BE2C (cell line): Measurements from ENCODE around the gene OGFOD2.
"Not testable (repeated sequence)": the region's sequence is repeated elsewhere in the genome, so short reads cannot be mapped to it uniquely, and the experiment has no call there.

Experiments
- DNase-seq: peaks from one replicate; pipeline ENCODE4 v3.0.0-alpha.2; 2020
- H3K27me3 ChIP-seq: fragments of 250-450 bp; sonication (Bioruptor Pico); 2 replicates; pipeline ENCODE4 v1.5.1; 2020; ENCODE audit warnings: mild to moderate bottlenecking
- H3K36me3 ChIP-seq: fragments of 250-450 bp; sonication (Bioruptor Pico); 2 replicates; pipeline ENCODE4 v1.5.1; 2020; ENCODE audit warnings: mild to moderate bottlenecking
- H3K4me1 ChIP-seq: fragments of 250-450 bp; sonication (Bioruptor Pico); 2 replicates; pipeline ENCODE4 v1.5.1; 2020
- H3K4me3 ChIP-seq: 2 replicates; pipeline ENCODE4 v1.5.1; 2011; ENCODE audit warnings: low read depth, low read length
- H3K9me3 ChIP-seq: fragments of 250-450 bp; sonication (Bioruptor Pico); 2 replicates; pipeline ENCODE4 v1.5.1; 2020
- TF ChIP-seq, protein P1 (sequence below): IDR thresholded peaks from 2 replicates; pipeline ENCODE4 v1.5.1; 2012; ENCODE audit warnings: mild to moderate bottlenecking, low read depth, low read length

OGFOD2 gene

DNA sequence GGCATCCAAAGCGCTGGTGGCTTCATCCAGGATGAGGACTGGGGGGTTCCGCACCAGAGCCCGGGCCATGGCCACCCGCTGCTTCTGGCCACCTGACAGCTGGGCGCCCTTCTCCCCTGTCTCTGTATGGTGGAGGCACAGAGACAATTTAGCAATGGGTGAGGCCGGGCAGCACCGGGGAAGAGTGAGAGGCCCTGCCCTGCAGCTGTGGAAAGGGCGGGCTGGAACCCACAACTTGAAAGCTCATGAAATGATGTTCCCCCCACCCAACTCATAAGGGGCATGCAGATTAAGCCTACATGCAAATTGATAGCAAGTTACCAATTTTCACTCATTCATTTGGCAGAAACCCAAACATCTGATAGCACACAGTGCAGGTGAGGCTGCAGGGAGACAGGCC, 42.8 kb upstream of the OGFOD2 start:
- Histone ChIP-seq H3K27me3 (no peaks in the 10 kb centered on the region), H3K4me3 (no peak overlapping the region), H3K4me1 (no peaks in the 10 kb centered on the region), H3K9me3 (no peaks in the 10 kb centered on the region), H3K36me3 (no peaks in the 10 kb centered on the region)
- TF ChIP-seq, protein P1, sequence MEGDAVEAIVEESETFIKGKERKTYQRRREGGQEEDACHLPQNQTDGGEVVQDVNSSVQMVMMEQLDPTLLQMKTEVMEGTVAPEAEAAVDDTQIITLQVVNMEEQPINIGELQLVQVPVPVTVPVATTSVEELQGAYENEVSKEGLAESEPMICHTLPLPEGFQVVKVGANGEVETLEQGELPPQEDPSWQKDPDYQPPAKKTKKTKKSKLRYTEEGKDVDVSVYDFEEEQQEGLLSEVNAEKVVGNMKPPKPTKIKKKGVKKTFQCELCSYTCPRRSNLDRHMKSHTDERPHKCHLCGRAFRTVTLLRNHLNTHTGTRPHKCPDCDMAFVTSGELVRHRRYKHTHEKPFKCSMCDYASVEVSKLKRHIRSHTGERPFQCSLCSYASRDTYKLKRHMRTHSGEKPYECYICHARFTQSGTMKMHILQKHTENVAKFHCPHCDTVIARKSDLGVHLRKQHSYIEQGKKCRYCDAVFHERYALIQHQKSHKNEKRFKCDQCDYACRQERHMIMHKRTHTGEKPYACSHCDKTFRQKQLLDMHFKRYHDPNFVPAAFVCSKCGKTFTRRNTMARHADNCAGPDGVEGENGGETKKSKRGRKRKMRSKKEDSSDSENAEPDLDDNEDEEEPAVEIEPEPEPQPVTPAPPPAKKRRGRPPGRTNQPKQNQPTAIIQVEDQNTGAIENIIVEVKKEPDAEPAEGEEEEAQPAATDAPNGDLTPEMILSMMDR: no peak
- DNase-seq: no peak

DNA sequence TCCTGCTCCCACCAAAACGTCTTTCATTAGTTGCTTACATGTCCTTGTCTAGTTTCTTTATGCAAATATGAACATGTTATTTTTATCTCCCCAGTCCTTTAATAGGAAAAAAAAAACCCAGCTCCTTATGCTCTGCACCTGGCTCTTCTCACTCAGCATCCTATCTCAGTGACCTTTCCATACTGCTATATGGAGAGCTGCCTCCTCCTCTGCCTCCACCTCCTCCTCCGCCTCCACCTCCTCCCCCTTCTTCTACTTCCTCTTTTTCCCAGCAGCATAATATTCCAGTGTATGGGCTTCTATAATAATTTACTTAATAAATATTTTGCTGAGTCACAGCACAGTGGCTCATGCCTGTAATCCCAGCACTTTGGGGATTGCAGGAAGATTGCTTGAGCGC, 40.3 kb upstream of the OGFOD2 start:
- Histone ChIP-seq H3K4me1 (no peaks in the 10 kb centered on the region), H3K36me3 (no peaks in the 10 kb centered on the region), H3K27me3 (no peaks in the 10 kb centered on the region), H3K4me3 (no peak overlapping the region), H3K9me3 (no peaks in the 10 kb centered on the region)
- TF ChIP-seq, protein P1: no peak
- DNase-seq: no peak

DNA sequence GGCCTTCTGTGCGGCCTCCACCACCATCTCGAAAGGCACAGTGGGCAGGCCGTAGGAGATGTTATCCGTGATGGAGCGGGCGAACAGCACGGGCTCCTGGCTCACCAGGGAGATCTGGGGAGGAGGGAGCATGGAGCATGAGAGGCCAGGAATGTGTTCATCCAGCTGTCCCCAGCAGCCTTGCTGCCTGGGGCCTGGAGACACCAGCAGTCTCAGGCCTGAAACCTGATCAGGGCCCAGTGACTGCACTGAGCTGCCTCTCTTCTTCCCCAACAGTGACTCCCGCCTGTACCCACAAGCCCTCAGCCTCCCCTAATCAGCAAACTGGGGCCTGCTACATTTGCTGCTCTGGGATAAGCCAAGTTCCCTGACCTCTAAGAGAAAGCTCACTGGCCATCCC, 39.7 kb upstream of the OGFOD2 start:
- H3K36me3 ChIP-seq: no peaks in the 10 kb centered on the region
- H3K4me1 ChIP-seq: no peaks in the 10 kb centered on the region
- no peak overlapping the region for H3K4me3 ChIP-seq
- TF ChIP-seq, protein P1: no peak
- DNase-seq: no peak
- H3K27me3 ChIP-seq: no peaks in the 10 kb centered on the region
- no peaks in the 10 kb centered on the region for H3K9me3 ChIP-seq

DNA sequence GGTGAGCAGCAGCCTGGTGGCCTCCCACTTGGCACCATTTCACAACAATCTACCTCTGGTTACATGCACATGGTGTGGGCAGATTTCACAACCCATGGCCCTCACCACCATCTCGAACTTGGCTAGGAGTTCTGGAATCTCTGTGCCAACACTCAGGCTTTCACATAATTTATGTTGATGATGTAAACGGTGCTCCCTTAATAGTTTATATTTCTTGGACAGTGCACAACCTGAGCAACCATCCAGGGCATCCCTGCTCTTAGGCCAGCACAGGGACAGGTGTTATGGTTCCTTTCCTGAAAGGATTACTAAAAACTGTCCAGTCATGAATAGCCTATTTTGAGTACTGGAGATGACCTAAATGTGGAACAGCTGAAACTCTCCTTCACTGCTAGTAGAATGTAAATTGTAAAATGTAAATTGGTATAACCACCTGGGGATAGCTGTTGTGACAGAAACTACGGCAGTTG, 37.4 kb upstream of the OGFOD2 start:
- H3K27me3 ChIP-seq: no peaks in the 10 kb centered on the region
- H3K9me3 ChIP-seq: no peaks in the 10 kb centered on the region
- TF ChIP-seq, protein P1: no peak
- no peak for DNase-seq
- H3K4me3 ChIP-seq: no peak overlapping the region
- no peaks in the 10 kb centered on the region for H3K4me1 ChIP-seq
- no peaks in the 10 kb centered on the region for H3K36me3 ChIP-seq

DNA sequence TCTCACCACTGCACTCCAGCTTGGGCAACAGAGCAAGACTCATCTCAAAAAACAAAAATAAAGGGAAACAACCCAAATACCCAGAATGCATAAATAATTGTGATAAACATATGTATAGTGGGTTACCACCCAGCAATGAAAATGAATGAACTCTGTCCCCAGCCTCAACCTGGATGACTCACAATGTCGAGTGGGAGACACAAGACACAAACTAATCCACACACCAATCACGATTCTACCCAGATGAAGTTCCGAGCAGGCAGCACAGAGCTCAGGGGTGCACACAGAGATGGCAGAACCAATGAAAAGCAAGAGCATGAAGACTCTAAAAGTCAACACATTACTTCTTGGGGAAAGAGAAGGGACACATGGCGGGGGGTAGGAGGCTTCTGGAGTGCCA, 35.9 kb upstream of the OGFOD2 start:
- Histone ChIP-seq H3K27me3 (no peaks in the 10 kb centered on the region), H3K4me3 (no peak overlapping the region), H3K4me1 (no peaks in the 10 kb centered on the region), H3K36me3 (no peaks in the 10 kb centered on the region), H3K9me3 (no peaks in the 10 kb centered on the region)
- TF ChIP-seq, protein P1: no peak
- DNase-seq: no peak

DNA sequence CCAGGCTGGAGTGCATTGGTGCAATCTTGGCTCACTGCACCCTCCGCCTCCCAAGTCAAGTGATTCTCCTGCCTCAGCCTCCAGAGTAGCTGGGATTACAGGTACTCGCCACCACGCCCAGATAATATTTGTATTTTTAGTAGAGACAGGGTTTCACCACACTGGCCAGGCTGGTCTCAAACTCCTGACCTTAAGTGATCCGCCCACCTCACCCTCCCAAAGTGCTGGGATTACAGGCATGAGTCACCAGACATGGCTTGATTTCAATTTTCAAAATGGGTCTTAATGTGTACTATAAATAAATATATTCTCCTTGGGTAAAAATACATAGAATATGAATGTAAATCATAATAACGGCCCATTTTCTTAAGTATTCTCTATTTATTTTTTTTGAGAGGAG, 33.7 kb upstream of the OGFOD2 start:
- not testable (repeated sequence) for H3K4me1 ChIP-seq, H3K36me3 ChIP-seq, DNase-seq

DNA sequence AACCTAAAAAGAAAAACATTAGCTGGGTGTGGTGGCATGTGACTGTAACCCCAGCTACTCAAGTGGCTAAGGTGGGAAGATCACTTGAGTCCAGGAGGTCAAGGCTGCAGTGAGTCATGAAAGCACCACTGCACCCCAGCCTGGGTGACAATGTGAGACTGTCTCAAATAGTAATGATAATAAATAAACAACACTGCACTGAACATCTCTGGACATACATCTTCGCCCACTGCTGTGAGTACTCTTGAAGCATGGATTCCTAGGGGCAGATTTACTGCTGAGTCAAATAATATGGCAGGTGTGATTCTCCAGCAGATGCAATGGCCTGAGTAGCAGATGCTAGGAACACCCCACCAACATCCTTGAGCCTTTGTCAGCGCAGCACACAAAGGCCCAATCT, 32.4 kb upstream of the OGFOD2 start:
- no peaks in the 10 kb centered on the region for H3K27me3 ChIP-seq
- no peaks in the 10 kb centered on the region for H3K36me3 ChIP-seq
- H3K4me3 ChIP-seq: no peak overlapping the region
- no peak for DNase-seq
- TF ChIP-seq, protein P1: no peak
- H3K9me3 ChIP-seq: no peaks in the 10 kb centered on the region
- no peaks in the 10 kb centered on the region for H3K4me1 ChIP-seq

More for the DNA sequence above, 33.7 kb upstream of the OGFOD2 start:
- not testable (repeated sequence) for H3K9me3 ChIP-seq, H3K4me3 ChIP-seq, H3K27me3 ChIP-seq
